Head of caudate nucleus (tissue), 42 donors: ENCODE data around the gene ADAT3.

Experiments used
- DNase-seq, 42 donors: peaks; one replicate each; pipeline versions ENCODE4 v3.0.0 to v3.0.0-alpha.2; 2020 to 2021; ENCODE audit warnings: mixed read lengths in 7 of 42
- intact Hi-C: fragments of 100-400 bp; cut with DNase I; formaldehyde crosslinking; loops from one replicate; pipeline ENCODE4 v1.15.0; 2022

ADAT3 gene

GRCh38 chr19:1907563-1908363 lies 2.6 kb downstream of the ADAT3 start:
- DNase-seq, result peak in 23 of 42 donors; percentile 11 to 70 (median 47)
- intact Hi-C loops, result no loop called here

- peak in 6 of 42 donors; percentile 16 to 47 (median 34) for DNase-seq
- intact Hi-C loops, result no loop called here
Measured at GRCh38 chr19:1908364-1908678, 3.1 kb downstream of the ADAT3 start.

- intact Hi-C loops, result no loop called here
- no peak for DNase-seq
Measured at GRCh38 chr19:1909761-1910080, 4.5 kb downstream of the ADAT3 start.

GRCh38 chr19:1910177-1910576 lies 5.0 kb downstream of the ADAT3 start:
- DNase-seq, result peak in 8 of 42 donors; percentile 16 to 52 (median 36)
- intact Hi-C loops, result no loop called here

- no peak for DNase-seq
- intact Hi-C loops, result no loop called here
Measured at GRCh38 chr19:1911098-1911497, 5.9 kb downstream of the ADAT3 start.

GRCh38 chr19:1911995-1912394 lies 6.8 kb downstream of the ADAT3 start:
- no peak for DNase-seq
- intact Hi-C loops, result no loop called here

- intact Hi-C loops, result no loop called here
- DNase-seq, result no peak
Measured at GRCh38 chr19:1912760-1913505, 7.7 kb downstream of the ADAT3 start.

- no peak for DNase-seq
- intact Hi-C loops, result no loop called here
Measured at GRCh38 chr19:1913781-1914577, 8.8 kb downstream of the ADAT3 start.

- intact Hi-C loops, result no loop called here
- DNase-seq, result peak in 4 of 42 donors; percentile 22 to 42 (median 26)
Measured at GRCh38 chr19:1914826-1915341, 9.7 kb downstream of the ADAT3 start.

- DNase-seq, result no peak
- intact Hi-C loops, result no loop called here
Measured at GRCh38 chr19:1917146-1917545, 11.9 kb downstream of the ADAT3 start.

- DNase-seq, result no peak
- intact Hi-C loops, result no loop called here
Measured at GRCh38 chr19:1917926-1918325, 12.7 kb downstream of the ADAT3 start.

- intact Hi-C loops, result no loop called here
- DNase-seq, result no peak
Measured at GRCh38 chr19:1918975-1919374, 13.8 kb downstream of the ADAT3 start.

- intact Hi-C loops, result no loop called here
Measured at GRCh38 chr19:1920644-1921043, 15.4 kb downstream of the ADAT3 start.

GRCh38 chr19:1921326-1921725 lies 16.1 kb downstream of the ADAT3 start:
- DNase-seq, result no peak
- intact Hi-C loops, result no loop called here

More at GRCh38 chr19:1920644-1921043, 15.4 kb downstream of the ADAT3 start:
- no peak for DNase-seq

GRCh38 chr19:1921825-1922224 lies 16.6 kb downstream of the ADAT3 start:
- intact Hi-C loops, result no loop called here
- DNase-seq, result no peak

GRCh38 chr19:1922803-1923202 lies 17.6 kb downstream of the ADAT3 start:
- intact Hi-C loops, result no loop called here
- no peak for DNase-seq

GRCh38 chr19:1923319-1923718 lies 18.1 kb downstream of the ADAT3 start:
- intact Hi-C loops, result no loop called here
- no peak for DNase-seq

GRCh38 chr19:1924320-1924961 lies 19.2 kb downstream of the ADAT3 start:
- DNase-seq, result no peak

GRCh38 chr19:1925544-1925943 lies 20.3 kb downstream of the ADAT3 start:
- no peak for DNase-seq
- intact Hi-C loops, result no loop called here

More at GRCh38 chr19:1924320-1924961, 19.2 kb downstream of the ADAT3 start:
- intact Hi-C loops, result no loop called here
